Left ventricle myocardium inferior (tissue), 1 donor: ENCODE results near the gene PRLR. TPM values are rescaled to one million over a fixed set of nuclear protein-coding genes. Genes with fewer than 3 reads are reported as not detected.

Experiments used
- DNase-seq: peaks from one replicate; pipeline ENCODE4 v3.0.0-alpha.2; 2020
- H3K27ac ChIP-seq: fragments of 200-600 bp; replicated peaks from 2 replicates; pipeline ENCODE4 v1.8.0; 2021
- H3K27me3 ChIP-seq: fragments of 200-600 bp; 2 replicates; pipeline ENCODE4 v1.8.0; 2021; ENCODE audit warnings: low read depth
- H3K36me3 ChIP-seq: fragments of 200-600 bp; 2 replicates; pipeline ENCODE4 v1.8.0; 2021
- H3K4me1 ChIP-seq: fragments of 200-600 bp; 2 replicates; pipeline ENCODE4 v1.8.0; 2021
- H3K4me3 ChIP-seq: fragments of 200-600 bp; 2 replicates; pipeline ENCODE4 v1.8.0; 2021; ENCODE audit warnings: mild to moderate bottlenecking, moderate library complexity
- H3K9me3 ChIP-seq: fragments of 200-600 bp; replicated peaks from 2 replicates; pipeline ENCODE4 v1.8.0; 2021
- intact Hi-C: fragments of 100-400 bp; cut with micrococcal nuclease; formaldehyde crosslinking; loops from one replicate; pipeline ENCODE4 v1.11.0; 2022
- total RNA-seq: library from RNA; stranded (reverse); fragmentation: NEBNext Ultra II Directional; extraction: Animal tissue kit (Norgen Biotek cat#: 25700); gene quantifications from one replicate; pipeline ENCODE4 v1.2.1, GENCODE V29; 2021
- TF ChIP-seq, protein P1 (sequence below): fragments of 200-600 bp; IDR thresholded peaks from 2 replicates; pipeline ENCODE4 v1.8.0; 2021; ENCODE audit warnings: antibody characterized with exemption, mild to moderate bottlenecking, borderline replicate concordance
- donor health status: DM: no; HTN: yes; CAD: no; lungs with severe emphysema.

PRLR gene
- total RNA-seq, 1 donor from 2014 or later: 0.66 TPM

GRCh38 chr5:35091704-35092103 is 138.6 kb downstream of the PRLR start:
- no peaks in the 10 kb centered on the region for H3K4me1 ChIP-seq
- H3K27ac ChIP-seq: no peak overlapping the region
- no peaks in the 10 kb centered on the region for H3K36me3 ChIP-seq
- intact Hi-C loops: no loop called here
- no peak overlapping the region for H3K4me3 ChIP-seq
- TF ChIP-seq, protein P1, sequence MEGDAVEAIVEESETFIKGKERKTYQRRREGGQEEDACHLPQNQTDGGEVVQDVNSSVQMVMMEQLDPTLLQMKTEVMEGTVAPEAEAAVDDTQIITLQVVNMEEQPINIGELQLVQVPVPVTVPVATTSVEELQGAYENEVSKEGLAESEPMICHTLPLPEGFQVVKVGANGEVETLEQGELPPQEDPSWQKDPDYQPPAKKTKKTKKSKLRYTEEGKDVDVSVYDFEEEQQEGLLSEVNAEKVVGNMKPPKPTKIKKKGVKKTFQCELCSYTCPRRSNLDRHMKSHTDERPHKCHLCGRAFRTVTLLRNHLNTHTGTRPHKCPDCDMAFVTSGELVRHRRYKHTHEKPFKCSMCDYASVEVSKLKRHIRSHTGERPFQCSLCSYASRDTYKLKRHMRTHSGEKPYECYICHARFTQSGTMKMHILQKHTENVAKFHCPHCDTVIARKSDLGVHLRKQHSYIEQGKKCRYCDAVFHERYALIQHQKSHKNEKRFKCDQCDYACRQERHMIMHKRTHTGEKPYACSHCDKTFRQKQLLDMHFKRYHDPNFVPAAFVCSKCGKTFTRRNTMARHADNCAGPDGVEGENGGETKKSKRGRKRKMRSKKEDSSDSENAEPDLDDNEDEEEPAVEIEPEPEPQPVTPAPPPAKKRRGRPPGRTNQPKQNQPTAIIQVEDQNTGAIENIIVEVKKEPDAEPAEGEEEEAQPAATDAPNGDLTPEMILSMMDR: no peak
- H3K9me3 ChIP-seq: no peaks in the 10 kb centered on the region
- peaks cover 19% of the 10 kb centered on the region for H3K27me3 ChIP-seq
- no peak for DNase-seq

DNA sequence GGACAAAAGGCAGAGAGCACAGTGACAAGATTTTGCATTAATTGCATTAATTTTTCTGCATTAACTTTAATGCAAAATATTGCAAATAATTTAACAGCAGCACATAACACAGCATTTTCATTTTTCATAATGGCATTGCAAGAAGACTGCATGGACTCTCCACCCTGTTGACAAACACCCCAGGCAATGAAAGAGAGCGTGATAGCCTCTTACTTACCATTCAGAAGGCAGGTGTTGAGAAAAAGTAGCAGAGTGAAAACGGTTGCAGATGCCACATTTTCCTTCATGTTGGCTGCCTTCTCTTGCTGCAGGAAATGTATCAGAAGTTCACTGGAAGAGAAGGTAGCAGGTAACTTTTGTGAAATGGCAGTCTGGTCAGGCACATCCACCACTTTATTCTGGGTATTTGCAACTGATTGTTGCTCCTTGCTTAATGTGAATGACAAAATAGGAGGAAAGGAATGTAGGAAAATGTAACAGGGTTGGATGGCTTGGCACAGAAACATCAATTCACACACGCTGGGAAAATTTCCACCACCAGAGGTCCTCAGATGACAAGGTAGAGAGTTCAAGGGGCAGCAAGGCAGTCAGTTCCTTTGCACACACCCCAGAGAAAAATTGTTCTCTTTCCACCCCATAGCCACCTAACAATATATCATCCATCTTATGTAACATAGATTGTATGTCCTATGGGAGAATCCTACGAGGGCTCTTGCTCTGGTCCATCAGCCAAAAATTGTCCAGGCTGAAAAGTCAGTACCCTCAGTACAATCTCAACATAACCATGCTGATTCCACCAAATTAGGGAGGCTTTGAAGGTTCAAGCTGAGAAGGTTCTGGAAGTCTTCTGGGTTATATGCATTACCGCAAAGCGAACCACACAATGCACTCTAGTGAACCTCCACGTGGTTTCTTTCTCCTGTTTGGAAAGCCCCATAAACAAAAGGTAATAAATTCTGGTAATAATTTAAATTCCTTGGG is 140.7 kb downstream of the PRLR start:
- intact Hi-C loops: loop anchor here (5.0 kb wide), 1 partner anchor 348 kb away; no protein-coding TSS in a partner anchor
- no peak for DNase-seq
- no peaks in the 10 kb centered on the region for H3K9me3 ChIP-seq
- H3K36me3 ChIP-seq: no peaks in the 10 kb centered on the region
- no peak overlapping the region for H3K27ac ChIP-seq
- peaks cover 28% of the 10 kb centered on the region for H3K27me3 ChIP-seq
- TF ChIP-seq, protein P1: peak; percentile 70
- no peak overlapping the region for H3K4me3 ChIP-seq
- no peaks in the 10 kb centered on the region for H3K4me1 ChIP-seq

DNA sequence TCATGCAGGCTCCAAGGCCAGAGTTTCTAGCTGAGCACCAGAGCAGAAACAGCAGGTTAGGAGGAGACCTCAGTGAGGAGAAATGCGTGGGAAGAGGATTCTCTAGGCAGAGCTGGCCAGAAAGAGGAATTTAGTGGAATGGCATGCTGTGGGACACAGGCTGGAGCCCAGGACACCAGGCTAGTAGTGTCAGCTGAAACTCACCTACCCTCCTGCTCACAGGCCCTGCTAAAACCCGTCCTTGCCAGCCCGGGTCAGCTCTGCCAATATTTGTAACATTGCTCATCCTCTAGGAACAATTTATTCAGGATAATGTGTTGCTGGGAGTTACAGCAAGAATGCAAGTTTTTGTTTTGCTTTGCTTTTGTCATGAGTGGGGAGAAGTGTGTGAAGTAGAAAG is 142.3 kb downstream of the PRLR start:
- Histone ChIP-seq H3K4me3 (no peak overlapping the region), H3K36me3 (no peaks in the 10 kb centered on the region), H3K9me3 (no peaks in the 10 kb centered on the region), H3K27me3 (peaks cover 28% of the 10 kb centered on the region), H3K27ac (no peak overlapping the region), H3K4me1 (no peaks in the 10 kb centered on the region)
- no peak for DNase-seq
- intact Hi-C loops: loop anchor here (5.0 kb wide), 1 partner anchor 349 kb away; no protein-coding TSS in a partner anchor
- TF ChIP-seq, protein P1: no peak

GRCh38 chr5:35083150-35083549 is 147.1 kb downstream of the PRLR start:
- no peak overlapping the region for H3K4me3 ChIP-seq
- no peak for DNase-seq
- no peaks in the 10 kb centered on the region for H3K36me3 ChIP-seq
- peaks cover 24% of the 10 kb centered on the region for H3K27me3 ChIP-seq
- intact Hi-C loops: no loop called here
- no peaks in the 10 kb centered on the region for H3K4me1 ChIP-seq
- peaks cover 3% of the 10 kb centered on the region for H3K9me3 ChIP-seq
- TF ChIP-seq, protein P1: no peak
- no peak overlapping the region for H3K27ac ChIP-seq

DNA sequence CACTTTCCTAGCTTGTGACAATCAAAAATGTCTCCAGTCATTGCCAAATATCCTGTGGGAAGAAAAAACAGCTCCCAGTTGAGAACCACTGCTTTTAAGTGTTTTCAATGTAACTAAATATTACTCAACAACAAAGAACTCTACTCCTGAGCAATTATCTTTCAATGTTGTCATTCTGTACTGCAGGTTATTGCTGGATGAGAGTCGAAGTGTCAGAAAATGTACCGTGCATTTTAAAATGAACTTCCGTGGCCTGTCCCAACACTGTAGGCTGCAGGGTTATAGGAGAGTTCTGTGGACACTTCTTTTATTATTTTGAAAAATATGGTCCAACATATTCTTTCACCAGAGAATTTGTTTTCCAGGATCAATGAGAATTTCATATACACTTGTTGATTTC is 147.8 kb downstream of the PRLR start:
- Histone ChIP-seq H3K4me1 (no peaks in the 10 kb centered on the region), H3K9me3 (peaks cover 3% of the 10 kb centered on the region), H3K27ac (no peak overlapping the region), H3K27me3 (peaks cover 18% of the 10 kb centered on the region), H3K36me3 (no peaks in the 10 kb centered on the region), H3K4me3 (no peak overlapping the region)
- intact Hi-C loops: no loop called here
- DNase-seq: no peak
- TF ChIP-seq, protein P1: no peak
